Testis (tissue), 2 donors: ENCODE results near the gene IGSF21.

Experiments
- CTCF ChIP-seq, 3 experiments: fragments of 450-650 bp in 2 of 3; fragments of 200-600 bp in 1 of 3; sonication (generic) in 1 of 3; IDR thresholded peaks; one replicate each; pipeline ENCODE4 v1.5.1; 2016 to 2019; ENCODE audit warnings: antibody characterized with exemption in 3 of 3, mild to moderate bottlenecking in 2 of 3, moderate library complexity in 1 of 3
- POLR2A ChIP-seq: fragments of 450-650 bp; IDR thresholded peaks from one replicate; pipeline ENCODE4 v1.6.1; 2017; ENCODE audit warnings: antibody characterized with exemption, mild to moderate bottlenecking, moderate library complexity

GRCh38 chr1:18105196-18105595, 2.4 kb upstream of the IGSF21 start:
- TF ChIP-seq CTCF (IDR thresholded peaks at IDR 0.05), result no peak
- TF ChIP-seq POLR2A, result no peak
